LHCN-M2 (cell line): Measurements from ENCODE around the gene PDCD1. TPM values are rescaled to one million over a fixed set of nuclear protein-coding genes. Genes with fewer than 3 reads are reported as not detected.

Experiments
- DNase-seq: peaks from one replicate; pipeline ENCODE4 v3.0.0-alpha.2; 2012; ENCODE audit warnings: low read depth
- total RNA-seq: library from RNA; depleted of rRNA; stranded (reverse); fragments of >200 nt; gene quantifications from 2 replicates; pipeline ENCODE4 v1.2.3, GENCODE V29; 2014

The PDCD1 gene
- total RNA-seq, 1 experiment from 2014 or later: not detected

- no peak for DNase-seq
Measured at GRCh38 chr2:241852981-241853631, 5.6 kb downstream of the PDCD1 start.

DNA sequence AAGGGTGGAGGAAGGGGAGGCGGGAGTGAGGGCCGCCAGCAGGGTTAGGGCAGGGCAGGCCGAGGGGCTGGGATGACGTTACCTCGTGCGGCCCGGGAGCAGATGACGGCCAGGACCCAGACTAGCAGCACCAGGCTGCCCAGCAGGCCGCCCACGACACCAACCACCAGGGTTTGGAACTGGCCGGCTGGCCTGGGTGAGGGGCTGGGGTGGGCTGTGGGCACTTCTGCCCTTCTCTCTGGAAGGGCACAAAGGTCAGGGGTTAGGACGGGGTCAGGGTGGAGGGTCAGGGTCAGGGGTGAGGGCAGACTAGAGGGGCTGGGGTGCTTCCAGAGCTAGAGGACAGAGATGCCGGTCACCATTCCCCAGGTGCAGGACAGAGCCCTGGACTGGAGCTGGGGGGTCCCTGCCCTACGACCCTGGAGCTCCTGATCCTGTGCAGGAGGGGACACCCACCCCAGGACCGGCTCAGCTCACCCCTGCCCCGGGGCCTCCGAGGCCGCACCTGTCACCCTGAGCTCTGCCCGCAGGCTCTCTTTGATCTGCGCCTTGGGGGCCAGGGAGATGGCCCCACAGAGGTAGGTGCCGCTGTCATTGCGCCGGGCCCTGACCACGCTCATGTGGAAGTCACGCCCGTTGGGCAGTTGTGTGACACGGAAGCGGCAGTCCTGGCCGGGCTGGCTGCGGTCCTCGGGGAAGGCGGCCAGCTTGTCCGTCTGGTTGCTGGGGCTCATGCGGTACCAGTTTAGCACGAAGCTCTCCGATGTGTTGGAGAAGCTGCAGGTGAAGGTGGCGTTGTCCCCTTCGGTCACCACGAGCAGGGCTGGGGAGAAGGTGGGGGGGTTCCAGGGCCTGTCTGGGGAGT lies 6.3 kb downstream of the PDCD1 start:
- DNase-seq: no peak

GRCh38 chr2:241851325-241852115 lies 7.2 kb downstream of the PDCD1 start:
- DNase-seq: no peak

DNA sequence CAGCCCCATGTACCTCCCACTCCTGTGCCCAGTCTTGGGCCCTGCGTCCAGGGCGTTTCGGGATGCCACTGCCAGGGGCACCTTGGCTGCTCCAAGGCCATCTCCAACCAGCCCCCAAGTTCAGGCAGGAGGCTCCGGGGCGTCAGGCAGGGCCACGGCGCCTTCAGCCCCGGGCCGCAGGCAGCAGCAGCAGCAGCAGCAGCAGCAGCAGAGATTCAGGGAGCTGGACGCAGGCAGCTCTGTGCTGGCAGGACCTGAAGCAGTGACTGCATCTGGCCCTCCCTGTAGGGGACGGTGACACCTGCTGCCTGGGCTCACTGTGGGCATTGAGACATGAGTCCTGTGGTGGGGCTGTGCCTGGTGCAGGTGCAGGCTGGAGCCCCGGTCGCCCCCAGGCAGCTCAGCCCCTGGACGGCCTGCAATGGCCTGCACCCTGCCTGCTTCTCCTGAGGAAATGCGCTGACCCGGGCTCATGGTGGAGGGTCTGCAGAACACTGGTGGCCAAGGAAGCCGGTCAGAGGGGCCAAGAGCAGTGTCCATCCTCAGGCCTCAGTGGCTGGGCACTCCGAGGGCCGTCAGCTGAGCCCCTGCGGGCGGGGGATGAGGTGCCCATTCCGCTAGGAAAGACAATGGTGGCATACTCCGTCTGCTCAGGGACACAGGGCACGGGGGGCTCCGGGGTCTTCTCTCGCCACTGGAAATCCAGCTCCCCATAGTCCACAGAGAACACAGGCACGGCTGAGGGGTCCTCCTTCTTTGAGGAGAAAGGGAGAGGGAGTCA lies 8.0 kb downstream of the PDCD1 start:
- no peak for DNase-seq

DNA sequence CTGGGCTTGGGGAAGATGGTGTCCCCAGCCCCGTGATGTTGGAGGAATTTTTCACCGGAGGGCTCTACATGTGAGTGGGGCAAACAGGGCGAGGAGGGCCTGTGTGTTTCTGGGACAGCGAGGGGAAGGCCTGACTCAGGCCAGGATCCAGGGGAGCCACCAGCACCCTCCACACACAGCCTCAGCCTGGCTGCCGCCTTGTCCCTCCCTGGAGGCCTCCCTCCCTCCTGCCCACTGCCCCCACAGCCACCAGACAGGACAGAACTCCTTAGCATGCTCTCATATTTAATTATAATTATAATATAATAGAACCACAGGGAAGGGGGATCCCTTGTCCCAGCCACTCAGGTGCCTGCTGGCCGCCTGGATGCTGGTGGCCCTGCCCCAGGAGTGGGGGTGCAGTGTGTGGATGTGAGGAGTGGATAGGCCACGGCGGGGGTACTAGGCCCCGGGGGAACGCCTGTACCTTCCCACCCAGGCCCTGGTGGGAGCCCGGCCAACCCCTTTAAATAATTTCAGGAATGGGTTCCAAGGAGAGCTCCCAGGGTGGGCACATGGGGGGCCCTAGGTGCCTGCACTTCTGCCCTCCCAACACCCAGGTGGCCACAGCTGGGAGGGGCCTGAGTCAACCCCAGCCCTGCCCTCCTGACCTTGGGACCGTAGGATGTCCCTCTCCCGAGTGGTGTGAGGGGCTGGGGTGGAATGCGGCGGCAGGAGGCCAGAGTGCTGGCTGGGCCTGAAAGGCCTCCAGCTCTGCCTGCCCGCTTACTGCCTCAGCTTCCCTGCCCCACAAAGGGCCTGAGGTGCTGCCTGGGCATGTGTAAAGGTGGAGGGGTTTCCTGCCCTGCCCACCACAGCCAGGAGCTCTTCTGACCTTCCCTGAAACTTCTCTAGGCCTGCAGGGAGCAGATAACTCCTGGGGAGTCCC lies 8.8 kb downstream of the PDCD1 start:
- DNase-seq: no peak

- no peak for DNase-seq
Measured at GRCh38 chr2:241848761-241849615, 9.7 kb downstream of the PDCD1 start.

- no peak for DNase-seq
Measured at GRCh38 chr2:241846406-241846805, 12.3 kb downstream of the PDCD1 start.

DNA sequence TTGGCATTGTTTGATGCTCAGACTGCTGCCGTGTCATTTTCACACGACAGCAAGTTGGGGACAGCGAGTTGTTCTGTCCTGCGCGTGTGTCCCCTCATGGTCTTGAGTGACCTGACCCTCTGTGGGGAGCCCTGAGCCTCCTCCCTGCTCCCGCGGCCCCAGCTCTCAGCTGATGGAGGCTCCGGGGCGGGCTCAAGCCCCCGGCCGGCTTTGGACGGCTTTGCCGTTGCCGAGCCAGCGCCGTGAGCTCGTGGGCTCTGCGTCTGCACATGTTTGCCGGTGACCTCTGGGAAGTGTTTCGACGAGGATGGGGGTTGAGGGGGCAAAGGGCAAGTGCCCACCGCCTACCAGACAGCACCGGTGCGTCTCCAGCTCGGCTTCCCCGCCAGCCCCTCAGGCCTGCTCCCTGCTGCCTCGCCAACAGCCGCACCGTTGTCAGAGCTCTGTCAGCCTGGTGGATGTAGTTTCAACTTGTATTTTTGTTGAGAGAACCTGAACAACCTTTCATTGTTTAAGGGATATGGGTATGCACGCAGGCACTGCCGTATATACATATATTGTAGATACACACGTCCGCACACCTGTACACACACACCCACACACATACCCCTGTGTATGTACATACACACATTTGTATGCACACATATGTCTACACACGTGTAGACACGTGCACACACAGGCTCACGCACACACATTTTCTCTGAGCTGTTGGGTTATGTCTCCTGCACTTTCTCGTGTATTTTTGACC lies 13.7 kb downstream of the PDCD1 start:
- no peak for DNase-seq

DNA sequence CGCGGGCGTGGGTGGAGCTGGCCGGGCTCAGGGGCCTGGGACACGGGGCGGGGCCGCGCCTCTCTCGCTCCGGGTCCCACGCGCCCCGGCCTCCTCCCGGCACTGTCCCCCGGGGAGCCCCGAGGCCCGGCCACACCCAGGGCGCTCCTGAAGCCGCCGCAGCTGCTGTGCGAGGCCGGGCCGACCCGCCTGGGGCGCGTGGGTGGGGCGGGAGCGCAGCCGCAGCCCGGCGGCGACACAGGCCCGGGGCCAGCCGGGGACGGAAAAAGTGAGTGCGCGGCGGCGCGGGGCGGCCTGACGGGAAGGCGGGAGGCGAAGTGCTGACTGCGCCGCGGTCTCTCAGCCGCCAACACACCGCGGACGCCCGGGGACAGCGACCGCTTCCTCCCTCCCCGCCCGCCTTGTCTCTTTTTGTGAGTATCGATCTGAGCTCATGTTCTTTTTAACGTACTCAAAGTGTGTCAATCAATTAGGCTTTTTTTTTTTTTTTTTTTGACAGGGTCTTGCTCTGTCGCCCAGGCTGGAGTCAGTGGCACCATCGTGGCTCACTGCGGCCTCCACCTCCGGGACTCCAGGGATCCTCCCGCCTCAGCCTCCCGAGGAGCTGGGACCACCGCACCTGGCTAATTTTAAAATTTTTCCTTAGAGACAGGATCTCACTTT lies 14.5 kb downstream of the PDCD1 start:
- no peak for DNase-seq

- DNase-seq: no peak
Measured at GRCh38 chr2:241843321-241844065, 15.2 kb downstream of the PDCD1 start.

- DNase-seq: no peak
Measured at GRCh38 chr2:241842620-241843211, 16.0 kb downstream of the PDCD1 start.

DNA sequence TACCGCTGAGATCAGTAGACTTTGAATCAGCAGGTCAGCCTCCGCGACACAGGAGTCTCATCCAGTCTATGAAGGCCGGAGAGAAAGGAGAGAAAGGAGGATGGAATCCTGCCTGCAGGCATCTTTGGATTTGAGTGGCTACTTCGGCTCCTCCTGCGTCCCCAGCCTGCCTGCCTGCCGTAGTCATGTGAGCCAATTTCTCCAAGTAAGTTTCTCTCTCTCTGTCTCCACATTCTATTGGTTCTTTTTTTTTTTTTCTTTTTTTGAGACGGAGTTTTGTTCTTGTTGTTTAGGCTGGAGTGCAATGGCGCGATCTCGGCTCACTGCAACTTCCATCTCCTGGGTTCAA lies 16.7 kb downstream of the PDCD1 start:
- DNase-seq: no peak

DNA sequence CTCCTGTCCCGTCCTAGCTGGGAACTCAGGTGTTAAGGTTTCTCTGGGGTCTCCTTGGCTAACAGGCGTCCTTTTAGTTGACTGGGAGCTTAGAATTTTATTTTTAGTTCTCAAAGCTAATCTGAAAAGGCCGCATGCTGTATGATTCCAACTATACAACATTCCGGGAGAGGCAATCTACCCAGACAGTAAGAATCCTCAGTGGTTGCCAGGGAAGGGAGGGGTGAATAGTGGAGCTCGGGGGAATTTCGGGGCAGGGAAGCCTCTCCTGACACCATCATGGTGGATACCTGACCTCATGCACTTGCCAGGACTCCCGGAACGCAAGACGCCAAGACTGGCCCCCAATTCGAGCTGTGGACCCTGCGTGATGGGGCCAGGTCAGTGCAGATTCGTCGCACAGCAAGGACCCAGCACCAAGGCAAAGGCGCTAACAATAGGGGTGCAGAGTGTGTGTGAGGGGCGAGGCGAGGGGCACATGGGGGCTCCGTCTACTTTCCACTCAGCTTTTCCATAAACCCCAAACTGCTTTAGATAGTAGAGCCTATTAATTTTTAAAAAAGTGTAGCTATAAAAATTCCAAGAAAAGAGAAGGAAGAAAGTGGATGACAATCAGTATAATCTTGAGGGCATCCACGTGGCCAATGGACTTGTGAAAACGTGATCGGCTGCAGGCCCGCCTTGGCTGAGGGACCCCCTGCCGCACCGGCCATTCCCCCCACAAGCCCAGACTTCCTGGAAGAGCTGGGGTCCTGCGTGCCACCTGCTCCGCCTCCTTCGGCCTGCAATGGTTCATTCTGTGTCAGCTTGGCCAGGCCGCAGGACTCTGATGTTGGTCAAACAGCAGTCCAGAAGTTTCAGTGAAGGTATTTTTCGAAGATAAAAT lies 17.3 kb downstream of the PDCD1 start:
- DNase-seq: no peak

DNA sequence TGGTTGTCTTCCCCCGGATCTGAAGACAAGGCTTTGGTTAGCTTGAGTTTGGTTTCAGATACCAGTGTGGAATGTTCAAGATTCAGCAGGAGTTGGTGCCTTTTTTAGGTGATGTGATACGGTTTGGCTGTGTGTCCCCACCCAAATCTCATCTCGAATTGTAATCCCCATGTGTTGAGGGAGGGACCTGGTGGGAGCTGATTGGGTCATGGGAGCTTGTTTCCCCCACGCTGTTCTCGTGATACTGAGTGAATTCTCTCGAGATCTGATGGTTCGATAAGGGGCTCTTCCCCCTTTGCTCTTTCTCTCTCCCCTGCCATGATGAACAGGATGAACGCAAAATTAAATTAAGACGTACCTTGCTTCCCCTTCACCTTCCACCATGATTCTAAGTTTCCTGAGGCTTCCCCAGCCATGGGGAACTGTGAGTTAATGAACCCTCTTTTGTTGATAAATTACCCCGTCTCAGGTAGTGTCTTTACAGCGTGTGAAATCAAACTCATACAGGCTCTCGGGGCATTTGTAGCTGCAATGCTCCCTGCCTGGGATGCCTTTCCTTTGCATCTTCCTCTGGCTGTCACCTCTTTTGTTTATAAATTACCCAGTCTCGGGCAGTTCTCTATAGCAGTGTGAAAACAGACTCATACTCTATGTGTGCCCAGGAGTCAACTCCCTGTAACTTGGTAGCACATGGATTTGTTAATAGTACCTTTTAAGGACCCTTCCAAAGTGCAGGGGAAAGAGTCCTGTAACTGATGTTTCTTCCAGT lies 21.3 kb downstream of the PDCD1 start:
- DNase-seq: no peak

- DNase-seq: no peak
Measured at GRCh38 chr2:241836292-241836691, 22.4 kb downstream of the PDCD1 start.
